Muscle layer of duodenum (tissue), 2 donors: ENCODE measurements around the gene CCPG1.
"Not testable (repeated sequence)": the region's sequence is repeated elsewhere in the genome, so short reads cannot be mapped to it uniquely, and the experiment has no call there.

Experiments
- H3K27ac ChIP-seq: one replicate; pipeline ENCODE4 v1.7.0; 2013; ENCODE audit warnings: mild to moderate bottlenecking, low read length
- H3K27me3 ChIP-seq: one replicate; pipeline ENCODE4 v1.7.0; 2013; ENCODE audit warnings: low read depth, mild to moderate bottlenecking, control low read depth, low read length
- H3K36me3 ChIP-seq, 2 donors: one replicate each; pipeline ENCODE4 v1.7.0; 2013; ENCODE audit warnings: low read length in 2 of 2, control low read depth in 1 of 2, mild to moderate bottlenecking in 1 of 2; ENCODE audit not compliant: insufficient read depth in 2 of 2, control insufficient read depth in 1 of 2
- H3K4me1 ChIP-seq, 2 donors: one replicate each; pipeline ENCODE4 v1.7.0; 2013; ENCODE audit warnings: low read length in 2 of 2, mild to moderate bottlenecking in 2 of 2, control low read depth in 1 of 2, moderate library complexity in 1 of 2; ENCODE audit not compliant: insufficient read depth in 2 of 2, control insufficient read depth in 1 of 2
- H3K4me3 ChIP-seq, 2 donors: one replicate each; pipeline ENCODE4 v1.7.0; 2013; ENCODE audit warnings: low read length in 2 of 2, low read depth in 1 of 2, mild to moderate bottlenecking in 1 of 2
- H3K9me3 ChIP-seq, 2 donors: one replicate each; pipeline ENCODE4 v1.7.0; 2013; ENCODE audit warnings: low read length in 2 of 2, control low read depth in 1 of 2, mild to moderate bottlenecking in 1 of 2; ENCODE audit not compliant: control insufficient read depth in 1 of 2
- donor health status: healthy.

Gene CCPG1

GRCh38 chr15:55417678-55418077 lies 9.5 kb upstream of the CCPG1 start:
- not testable (repeated sequence) for H3K9me3 ChIP-seq, H3K36me3 ChIP-seq, H3K27ac ChIP-seq

GRCh38 chr15:55408976-55409375 lies 817 bp upstream of the CCPG1 start:
- Histone ChIP-seq H3K27ac (peak overlapping the region; percentile 80), H3K4me3 (peak overlapping the region; percentile 89 to 98)

More at GRCh38 chr15:55417678-55418077, 9.5 kb upstream of the CCPG1 start:
- not testable (repeated sequence) for H3K4me1 ChIP-seq, H3K4me3 ChIP-seq, H3K27me3 ChIP-seq

GRCh38 chr15:55407498-55408011 lies 604 bp downstream of the CCPG1 start:
- Histone ChIP-seq H3K36me3 (no peaks in the 10 kb centered on the region), H3K4me3 (peak overlapping the region; percentile 89 to 98), H3K9me3 (no peaks in the 10 kb centered on the region), H3K27ac (peak overlapping the region; percentile 80), H3K27me3 (no peaks in the 10 kb centered on the region), H3K4me1 (peaks cover 3 to 18% of the 10 kb centered on the region in 2 donors)

More at GRCh38 chr15:55408976-55409375, 817 bp upstream of the CCPG1 start:
- H3K27me3 ChIP-seq, H3K9me3 ChIP-seq, H3K36me3 ChIP-seq, H3K4me1 ChIP-seq: not testable (repeated sequence)

GRCh38 chr15:55403531-55403930 lies 4.6 kb downstream of the CCPG1 start:
- Histone ChIP-seq H3K4me3 (no peak overlapping the region), H3K9me3 (no peaks in the 10 kb centered on the region), H3K27ac (peak overlapping the region; percentile 42), H3K4me1 (peaks cover 3 to 21% of the 10 kb centered on the region in 2 donors), H3K36me3 (no peaks in the 10 kb centered on the region), H3K27me3 (no peaks in the 10 kb centered on the region)

GRCh38 chr15:55402707-55403106 lies 5.5 kb downstream of the CCPG1 start:
- no peak overlapping the region for H3K4me3 ChIP-seq
- H3K36me3 ChIP-seq, result no peaks in the 10 kb centered on the region
- no peaks in the 10 kb centered on the region for H3K9me3 ChIP-seq
- H3K27me3 ChIP-seq, result no peaks in the 10 kb centered on the region
- peaks cover 3 to 21% of the 10 kb centered on the region in 2 donors for H3K4me1 ChIP-seq
- peak overlapping the region; percentile 42 for H3K27ac ChIP-seq

DNA sequence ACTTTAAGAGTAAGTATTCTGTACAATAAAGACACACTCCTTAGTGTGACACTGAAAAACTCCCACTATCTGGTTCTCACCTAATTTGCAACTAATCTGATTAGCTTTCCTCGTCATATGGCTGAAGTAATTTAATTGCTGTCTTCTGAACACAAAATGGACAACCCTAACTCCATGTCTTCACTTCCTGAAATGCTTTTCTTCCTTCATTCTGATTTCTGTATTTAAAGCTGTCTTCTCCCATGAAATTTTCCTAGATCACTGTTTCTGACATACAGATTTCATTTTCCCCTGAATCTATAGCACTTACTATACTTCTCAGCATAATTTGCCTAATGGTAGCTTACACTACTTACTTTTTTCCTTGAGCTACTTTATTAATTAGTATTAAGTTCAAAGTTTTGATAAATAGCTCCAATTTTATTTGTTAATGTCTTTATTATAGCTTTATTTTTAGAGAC lies 6.3 kb downstream of the CCPG1 start:
- H3K36me3 ChIP-seq, result no peaks in the 10 kb centered on the region
- no peaks in the 10 kb centered on the region for H3K9me3 ChIP-seq
- no peak overlapping the region for H3K27ac ChIP-seq
- H3K27me3 ChIP-seq, result no peaks in the 10 kb centered on the region
- no peak overlapping the region for H3K4me3 ChIP-seq
- peaks cover 3 to 21% of the 10 kb centered on the region in 2 donors for H3K4me1 ChIP-seq

- not testable (repeated sequence) for H3K27ac ChIP-seq, H3K36me3 ChIP-seq, H3K27me3 ChIP-seq, H3K4me3 ChIP-seq, H3K9me3 ChIP-seq
- H3K4me1 ChIP-seq, result peaks cover 3 to 17% of the 10 kb centered on the region in 2 donors
These were observed 8.1 kb downstream of the CCPG1 start for GRCh38 chr15:55400050-55400449.

DNA sequence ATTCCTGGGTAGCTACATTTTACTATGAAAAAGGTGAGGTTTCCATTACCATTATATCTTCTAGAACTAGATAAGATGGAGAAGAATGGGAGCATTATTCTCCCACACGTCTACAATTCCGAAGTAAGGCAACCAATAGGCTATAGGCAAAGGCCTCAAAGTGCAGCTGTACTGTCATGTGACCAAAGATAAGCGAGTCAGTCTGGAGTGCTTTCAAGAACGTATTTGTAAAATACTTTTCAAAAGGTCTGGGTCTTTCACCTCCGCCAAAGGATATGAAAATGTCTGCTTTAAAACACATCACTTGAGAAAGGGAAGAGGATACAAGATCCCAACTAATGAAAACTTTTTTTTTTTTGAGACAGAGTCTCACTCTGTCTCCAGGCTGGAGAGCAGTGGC lies 9.9 kb downstream of the CCPG1 start:
- H3K9me3 ChIP-seq, result no peaks in the 10 kb centered on the region
- no peak overlapping the region for H3K4me3 ChIP-seq
- H3K27ac ChIP-seq, result no peak overlapping the region
- peaks cover 3 to 10% of the 10 kb centered on the region in 2 donors for H3K4me1 ChIP-seq
- H3K36me3 ChIP-seq, result no peaks in the 10 kb centered on the region
- H3K27me3 ChIP-seq, result no peaks in the 10 kb centered on the region

- Histone ChIP-seq H3K36me3 (no peaks in the 10 kb centered on the region), H3K4me3 (no peak overlapping the region), H3K9me3 (no peaks in the 10 kb centered on the region), H3K27me3 (no peaks in the 10 kb centered on the region), H3K27ac (no peak overlapping the region), H3K4me1 (peaks cover 0 to 3% of the 10 kb centered on the region in 2 donors)
These were observed 13.5 kb downstream of the CCPG1 start for GRCh38 chr15:55394694-55395093.

DNA sequence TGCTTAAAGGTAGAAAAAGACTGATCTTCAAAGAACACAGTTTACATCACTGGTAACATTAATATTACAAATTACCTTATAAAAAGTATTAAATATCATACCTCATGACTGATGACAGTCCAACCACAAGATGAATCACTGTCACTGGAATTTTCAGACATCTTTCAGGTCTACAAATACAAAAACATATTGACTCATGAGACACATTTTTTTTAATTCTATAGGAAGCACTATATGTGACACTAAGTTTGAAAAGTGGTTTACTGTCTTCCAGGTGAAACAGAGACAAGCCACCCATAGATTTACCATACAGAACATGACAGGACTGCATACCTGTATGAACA lies 18.9 kb downstream of the CCPG1 start:
- no peak overlapping the region for H3K4me3 ChIP-seq
- H3K27me3 ChIP-seq, result no peaks in the 10 kb centered on the region
- peaks cover 0 to under 1% of the 10 kb centered on the region in 2 donors for H3K4me1 ChIP-seq
- no peak overlapping the region for H3K27ac ChIP-seq
- peaks cover 8 to 14% of the 10 kb centered on the region in 2 donors for H3K36me3 ChIP-seq
- no peaks in the 10 kb centered on the region for H3K9me3 ChIP-seq

- H3K27me3 ChIP-seq, result no peaks in the 10 kb centered on the region
- no peaks in the 10 kb centered on the region for H3K4me1 ChIP-seq
- no peaks in the 10 kb centered on the region for H3K9me3 ChIP-seq
- peaks cover 8 to 29% of the 10 kb centered on the region in 2 donors for H3K36me3 ChIP-seq
- H3K4me3 ChIP-seq, result no peak overlapping the region
- H3K27ac ChIP-seq, result no peak overlapping the region
These were observed 21.1 kb downstream of the CCPG1 start for GRCh38 chr15:55387027-55387426.

DNA sequence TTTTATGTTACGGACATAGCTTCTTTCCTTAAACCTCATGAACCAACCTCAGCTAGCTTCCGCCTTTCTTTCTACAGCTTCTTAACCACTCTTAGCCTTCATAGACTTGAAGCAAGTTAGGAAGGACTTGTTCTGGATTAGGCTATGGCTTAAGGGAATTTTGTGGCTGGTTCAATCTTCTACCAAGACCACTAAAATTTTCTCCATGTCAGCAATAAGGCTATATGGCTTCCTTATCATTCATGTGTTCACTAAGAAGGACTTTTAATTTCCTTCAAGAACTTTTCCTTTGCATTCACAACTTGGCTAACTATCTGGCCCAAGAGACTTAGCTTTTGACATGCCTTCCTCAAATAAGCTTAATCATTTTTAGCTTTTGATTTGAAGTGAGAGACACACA lies 24.5 kb downstream of the CCPG1 start:
- H3K36me3 ChIP-seq, result peaks cover 8 to 39% of the 10 kb centered on the region in 2 donors
- no peak overlapping the region for H3K27ac ChIP-seq
- H3K9me3 ChIP-seq, result no peaks in the 10 kb centered on the region
- H3K4me3 ChIP-seq, result no peak overlapping the region
- H3K4me1 ChIP-seq, result no peaks in the 10 kb centered on the region
- no peaks in the 10 kb centered on the region for H3K27me3 ChIP-seq
